H1 (cell line): Measurements from ENCODE around the gene PA2G4. TPM values are rescaled to one million over a fixed set of nuclear protein-coding genes. Genes with fewer than 3 reads are reported as not detected.

Experiments used
- CTCF ChIA-PET: fragments of 300-600 bp; sonication (Branson Sonifier 250); formaldehyde crosslinking; loops from one replicate; lab custom pipeline; 2021; ENCODE audit not compliant: partially characterized antibody; lab: Charles Lee
- POLR2A ChIA-PET: fragments of 300-600 bp; sonication (Branson Sonifier 250); formaldehyde crosslinking; loops from one replicate; lab custom pipeline; 2021; ENCODE audit warnings: inconsistent platforms; ENCODE audit not compliant: partially characterized antibody; lab: Charles Lee
- DNase-seq, 2 experiments: peaks; one replicate each; pipeline versions ENCODE4 v3.0.0 to v3.0.0-alpha.2; 2010 to 2022; ENCODE audit warnings: low spot score in 2 of 2, low read depth in 1 of 2, mixed read lengths in 1 of 2
- FAIRE-seq: peaks from 2 replicates; lab custom pipeline; 2011; peaks lifted over from hg19 to GRCh38; lab: Jason Lieb, UNC
- H2AFZ ChIP-seq: 2 replicates; pipeline ENCODE4 v1.8.1; 2012; ENCODE audit warnings: low read length, inconsistent platforms
- H2AK5ac ChIP-seq: 2 replicates; pipeline ENCODE4 v1.6.1; 2013; ENCODE audit warnings: low read depth, low read length
- H2BK120ac ChIP-seq: replicated peaks from 2 replicates; pipeline ENCODE3; 2013; ENCODE audit warnings: low read depth, low read length, inconsistent platforms
- H2BK12ac ChIP-seq: 2 replicates; pipeline ENCODE4 v1.6.1; 2013; ENCODE audit warnings: low read depth, low read length
- H2BK15ac ChIP-seq: 2 replicates; pipeline ENCODE4 v1.6.1; 2013; ENCODE audit warnings: low read length
- H2BK20ac ChIP-seq: 2 replicates; pipeline ENCODE4 v1.6.1; 2013; ENCODE audit warnings: low read length
- H2BK5ac ChIP-seq: 2 replicates; pipeline ENCODE4 v1.6.1; 2013; ENCODE audit warnings: low read depth, low read length
- H3K14ac ChIP-seq: 2 replicates; pipeline ENCODE4 v1.6.1; 2013; ENCODE audit warnings: inconsistent platforms; ENCODE audit not compliant: insufficient read length
- H3K18ac ChIP-seq: 2 replicates; pipeline ENCODE4 v1.6.1; 2013; ENCODE audit warnings: low read length; ENCODE audit errors: extremely low read depth
- H3K23ac ChIP-seq: 2 replicates; pipeline ENCODE4 v1.6.1; 2013; ENCODE audit warnings: inconsistent platforms; ENCODE audit not compliant: insufficient read length
- H3K23me2 ChIP-seq: 2 replicates; pipeline ENCODE4 v1.6.1; 2013; ENCODE audit warnings: low read depth, low read length
- H3K27ac ChIP-seq: 2 replicates; pipeline ENCODE4 v1.6.1; 2011; ENCODE audit warnings: low read depth, low read length, inconsistent platforms
- H3K27me3 ChIP-seq, 4 experiments: replicated peaks in 1 of 4; 1 replicate in 1 of 4; 2 replicates in 3 of 4; pipeline versions ENCODE4 v1.6.1 to v1.8.1; 2011 to 2013; ENCODE audit warnings: low read length in 3 of 4, mild to moderate bottlenecking in 3 of 4, inconsistent platforms in 2 of 4, mixed read lengths in 2 of 4, moderate library complexity in 1 of 4; ENCODE audit not compliant: control insufficient read depth in 3 of 4, insufficient read depth in 3 of 4; ENCODE audit errors: extremely low read depth in 1 of 4
- H3K36me3 ChIP-seq, 4 experiments: 2 replicates each; pipeline versions ENCODE4 v1.6.1 to v1.8.1; 2011 to 2013; ENCODE audit warnings: mild to moderate bottlenecking in 4 of 4, low read length in 3 of 4, moderate library complexity in 2 of 4, control low read depth in 1 of 4, inconsistent platforms in 1 of 4; ENCODE audit not compliant: insufficient read depth in 4 of 4, control insufficient read depth in 2 of 4
- H3K4ac ChIP-seq: replicated peaks from 2 replicates; pipeline ENCODE3; 2013; ENCODE audit warnings: low read length, low read depth, mixed read lengths, inconsistent platforms; ENCODE audit not compliant: insufficient read length
- H3K4me1 ChIP-seq, 4 experiments: replicated peaks in 1 of 4; 1 replicate in 1 of 4; 2 replicates in 3 of 4; pipeline versions ENCODE4 v1.6.1 to v1.8.1; 2011 to 2013; ENCODE audit warnings: low read length in 3 of 4, inconsistent platforms in 2 of 4, mixed read lengths in 1 of 4; ENCODE audit not compliant: insufficient read depth in 4 of 4, control insufficient read depth in 3 of 4
- H3K4me2 ChIP-seq, 2 experiments: 2 replicates each; pipeline versions ENCODE4 v1.6.1 to v1.8.1; 2011 to 2013; ENCODE audit warnings: low read depth in 2 of 2, low read length in 2 of 2, control low read depth in 1 of 2, inconsistent platforms in 1 of 2, mild to moderate bottlenecking in 1 of 2; ENCODE audit not compliant: insufficient read depth in 1 of 2
- H3K4me3 ChIP-seq, 4 experiments: fragments of 200-600, 300-600 bp in 1 of 4; sonication (generic), shearing (Covaris generic), sonication (Bioruptor Twin) in 1 of 4; 2 replicates each; pipeline versions ENCODE4 v1.5.1 to v1.8.1; 2011 to 2016; ENCODE audit warnings: low read length in 4 of 4, low read depth in 3 of 4, control low read depth in 2 of 4, inconsistent platforms in 2 of 4, mild to moderate bottlenecking in 2 of 4, mixed read lengths in 1 of 4, moderate library complexity in 1 of 4; ENCODE audit not compliant: insufficient read depth in 2 of 4; ENCODE audit errors: extremely low read depth in 1 of 4
- H3K56ac ChIP-seq: replicated peaks from 2 replicates; pipeline ENCODE3; 2013; ENCODE audit warnings: low read depth, mild to moderate bottlenecking, mixed read lengths, low read length, inconsistent platforms; ENCODE audit not compliant: insufficient read length
- H3K79me1 ChIP-seq: 2 replicates; pipeline ENCODE4 v1.6.1; 2013; ENCODE audit warnings: low read depth, low read length, control low read depth
- H3K79me2 ChIP-seq, 2 experiments: 2 replicates each; pipeline versions ENCODE4 v1.6.1 to v1.8.1; 2012 to 2013; ENCODE audit warnings: low read length in 2 of 2, mild to moderate bottlenecking in 2 of 2, inconsistent platforms in 1 of 2; ENCODE audit not compliant: insufficient read depth in 2 of 2, control insufficient read depth in 1 of 2
- H3K9ac ChIP-seq, 4 experiments: replicated peaks in 1 of 4; 1 replicate in 1 of 4; 2 replicates in 3 of 4; pipeline versions ENCODE4 v1.6.1 to v1.8.1; 2011 to 2013; ENCODE audit warnings: low read depth in 3 of 4, low read length in 3 of 4, control low read depth in 2 of 4, mild to moderate bottlenecking in 2 of 4, moderate library complexity in 2 of 4, inconsistent platforms in 1 of 4; ENCODE audit errors: extremely low read depth in 1 of 4
- H3K9me3 ChIP-seq, 2 experiments: 2 replicates each; pipeline versions ENCODE4 v1.6.1 to v1.8.1; 2012 to 2013; ENCODE audit warnings: mild to moderate bottlenecking in 2 of 2, moderate library complexity in 2 of 2, control low read depth in 1 of 2, inconsistent platforms in 1 of 2, low read depth in 1 of 2, low read length in 1 of 2, mixed read lengths in 1 of 2; ENCODE audit not compliant: insufficient read depth in 2 of 2
- H4K20me1 ChIP-seq, 2 experiments: replicated peaks in 1 of 2; 2 replicates each; pipeline versions ENCODE3 to v1.8.1; 2011 to 2013; ENCODE audit warnings: inconsistent platforms in 2 of 2, low read length in 2 of 2, mild to moderate bottlenecking in 1 of 2; ENCODE audit not compliant: insufficient read depth in 2 of 2, control insufficient read depth in 1 of 2
- H4K5ac ChIP-seq: 2 replicates; pipeline ENCODE4 v1.6.1; 2013; ENCODE audit warnings: low read length, low read depth, mixed read lengths, inconsistent platforms; ENCODE audit not compliant: insufficient read length
- H4K8ac ChIP-seq: 2 replicates; pipeline ENCODE4 v1.8.0; 2013; ENCODE audit warnings: mild to moderate bottlenecking, moderate library complexity, low read length, inconsistent platforms; ENCODE audit not compliant: insufficient read depth; ENCODE audit errors: extremely low read depth
- H4K91ac ChIP-seq: replicated peaks from 2 replicates; pipeline ENCODE3; 2013; ENCODE audit warnings: low read length, mixed read lengths, inconsistent platforms; ENCODE audit not compliant: insufficient read length
- E2F6 ChIP-seq: IDR thresholded peaks from 2 replicates; pipeline ENCODE4 v1.6.1; 2012; ENCODE audit warnings: inconsistent platforms
- EP300 ChIP-seq, 2 experiments: IDR thresholded peaks; 1 replicate in 1 of 2; 2 replicates in 1 of 2; pipeline ENCODE4 v1.6.1; 2011 to 2012; ENCODE audit warnings: low read depth in 2 of 2, low read length in 2 of 2, mild to moderate bottlenecking in 2 of 2, borderline replicate concordance in 1 of 2, inconsistent platforms in 1 of 2, moderate library complexity in 1 of 2
- JUND ChIP-seq: IDR thresholded peaks from 2 replicates; pipeline ENCODE4 v1.6.1; 2011; ENCODE audit warnings: mild to moderate bottlenecking, improper control_type of control experiment, low read length
- KDM1A ChIP-seq: fragments of 200-600, 300-600 bp; sonication (generic); IDR thresholded peaks from 2 replicates; pipeline ENCODE4 v1.7.1; 2016; ENCODE audit warnings: mild to moderate bottlenecking, low read length, borderline replicate concordance
- MAFK ChIP-seq: IDR thresholded peaks from 2 replicates; pipeline ENCODE4 v1.6.1; 2012; ENCODE audit warnings: low read depth, mild to moderate bottlenecking, improper control_type of control experiment, low read length
- NANOG ChIP-seq: IDR thresholded peaks from 2 replicates; pipeline ENCODE4 v1.6.1; 2011; ENCODE audit warnings: low read length, low read depth, mild to moderate bottlenecking, inconsistent platforms; ENCODE audit not compliant: insufficient read depth, poor library complexity, severe bottlenecking
- POLR2A ChIP-seq, 2 experiments: IDR thresholded peaks; 1 replicate in 1 of 2; 2 replicates in 1 of 2; pipeline ENCODE4 v1.6.1; 2011; ENCODE audit warnings: low read depth in 2 of 2, low read length in 2 of 2, mild to moderate bottlenecking in 2 of 2; ENCODE audit errors: control extremely low read depth in 1 of 2
- POLR2AphosphoS5 ChIP-seq: IDR thresholded peaks from 2 replicates; pipeline ENCODE4 v1.6.1; 2011; ENCODE audit warnings: low read depth, low read length
- SIRT6 ChIP-seq: IDR thresholded peaks from one replicate; pipeline ENCODE4 v1.7.1; 2012; ENCODE audit warnings: low read length, inconsistent platforms
- SP1 ChIP-seq: IDR thresholded peaks from 2 replicates; pipeline ENCODE4 v1.6.1; 2011; ENCODE audit warnings: low read depth, low read length
- TEAD4 ChIP-seq: IDR thresholded peaks from 2 replicates; pipeline ENCODE4 v1.6.1; 2012; ENCODE audit warnings: low read depth, low read length, inconsistent platforms, mixed read lengths
- WGBS, 2 experiments: shearing (Covaris generic) in 1 of 2; methylation state at CpG; one replicate each; pipeline versions ENCODE4 v1.1.6 to v1.1.7; 2013 to 2015; ENCODE audit warnings: low lambda C conversion rate in 2 of 2, mixed read lengths in 2 of 2, inconsistent platforms in 1 of 2, low coverage in 1 of 2, missing lambda C conversion rate in 1 of 2; ENCODE audit not compliant: insufficient replicate concordance in 2 of 2, insufficient coverage in 1 of 2, insufficient read length in 1 of 2; ENCODE audit errors: extremely low coverage in 1 of 2, missing lambda C conversion rate in 1 of 2; 5-methylcytosine and 5-hydroxymethylcytosine counted together
- polyA plus RNA-seq, 7 experiments: library from polyadenylated mRNA; depleted of rRNA in 3 of 7; stranded (reverse) in 5 of 7; unstranded in 2 of 7; fragments of >200 nt in 5 of 7; fragments of 200-250 nt in 2 of 7; gene quantifications; 1 replicate in 5 of 7; 2 replicates in 1 of 7; 4 replicates in 1 of 7; pipeline versions ENCODE4 v1.2.1 to v1.2.3, GENCODE V29; 2011 to 2013; ENCODE audit warnings: missing spikeins in 2 of 7, mixed read lengths in 2 of 7
- total RNA-seq: library from RNA; stranded (reverse); fragmentation: NEBNext Ultra II Directional; extraction: Animal tissue kit (Norgen Biotek cat#: 25700); gene quantifications from 2 replicates; pipeline ENCODE4 v1.2.1, GENCODE V29; 2021

The PA2G4 gene
- total and polyA plus RNA-seq, 2 of the 8 experiments (the other 6 are each of a cell fraction or from before 2014, with no cell fraction given), result 159 to 242 TPM

GRCh38 chr12:56159482-56160192 is 55.3 kb downstream of the PA2G4 start:
- CTCF ChIA-PET, result interaction anchor here (0.7 to 6.8 kb wide), 9 partner anchors 9 to 40 kb away, joined by 3 to 47 read pairs (median 5); partner anchors contain the start of genes SMARCC2 and ZC3H10
- FAIRE-seq (no peak), DNase-seq (no peak)
- H2BK5ac ChIP-seq, result peak overlapping the region; percentile 93; the same call in 1 of the 2 replicates
- peaks cover 3 to 25% of the 10 kb centered on the region in 2 experiments for H3K79me2 ChIP-seq
- no peak overlapping the region for H4K8ac ChIP-seq
- POLR2A ChIA-PET, result interaction anchor here (0.6 to 15.6 kb wide), 29 partner anchors 20 to 474 kb away, joined by 3 to 656 read pairs (median 4); partner anchors contain the start of genes ANKRD52, CNPY2, COQ10A and PA2G4
- no peak overlapping the region for H2BK12ac ChIP-seq
- no peak overlapping the region for H2BK120ac ChIP-seq
- H3K23ac ChIP-seq, result no peak overlapping the region
- no peaks in the 10 kb centered on the region for H3K27me3 ChIP-seq
- H2BK15ac ChIP-seq, result no peak overlapping the region
- peaks cover 11 to 23% of the 10 kb centered on the region in 2 experiments for H4K20me1 ChIP-seq
- no peak overlapping the region for H4K91ac ChIP-seq
- H3K18ac ChIP-seq, result no peak overlapping the region
- H3K27ac ChIP-seq, result peak overlapping the region; percentile 99; the same call in 1 of the 2 replicates
- no peak overlapping the region for H3K14ac ChIP-seq
- H3K4ac ChIP-seq, result no peak overlapping the region
- H3K4me1 ChIP-seq, result peaks cover 3 to 33% (median 20%) of the 10 kb centered on the region in 4 experiments
- H3K9ac ChIP-seq, result peak overlapping the region in 3 of 4 experiments; percentile 92 to 99 (median 97); a peak in 6 of 7 replicates
- peaks cover 5% of the 10 kb centered on the region; the same call in 1 of the 2 replicates for H3K79me1 ChIP-seq
- peaks cover 29 to 67% (median 45%) of the 10 kb centered on the region in 4 experiments for H3K36me3 ChIP-seq
- H3K23me2 ChIP-seq, result peaks cover 19% of the 10 kb centered on the region
- no peak overlapping the region for H3K56ac ChIP-seq
- H2AK5ac ChIP-seq, result peak overlapping the region; percentile 25; the same call in 1 of the 2 replicates
- no peak overlapping the region for H2AFZ ChIP-seq
- H3K4me3 ChIP-seq, result peak overlapping the region; percentile 63 to 97 (median 93)
- 87% methylated on average over 8 of the region's 8 CpGs; no CpG with 5 or more reads in 1 of the 2 experiments for WGBS, 2 experiments
- peak overlapping the region; percentile 3; the same call in 1 of the 2 replicates for H2BK20ac ChIP-seq
- no peak overlapping the region for H4K5ac ChIP-seq
- peak overlapping the region; percentile 77 to 92 for H3K4me2 ChIP-seq
- no peaks in the 10 kb centered on the region for H3K9me3 ChIP-seq
- TF ChIP-seq EP300 (IDR thresholded peaks at IDR 0.05; ENCODE audit: borderline replicate concordance in 1 of 2, low read depth in 2 of 2, low read length in 2 of 2) (no peak), MAFK (no peak), KDM1A (no peak), POLR2A (IDR thresholded peaks at IDR 0.05; ENCODE audit: control extremely low read depth in 1 of 2, low read depth in 2 of 2, low read length in 2 of 2) (peak in 1 of 2 experiments; percentile 46; a peak in 1 of 3 replicates), SIRT6 (no peak), JUND (no peak), SP1 (0 out of 2 replicates have a peak, but pooled peaks have one; percentile 49), NANOG (no peak), E2F6 (no peak), POLR2AphosphoS5 (no peak; the same call in 1 of the 2 replicates), TEAD4 (no peak)
